GM12878 (cell line): ENCODE data around the gene SPTBN1. TPM values are rescaled to one million over a fixed set of nuclear protein-coding genes. Genes with fewer than 3 reads are reported as not detected.

Source experiments
- ATAC-seq: fragments of 200-7000 bp; cut with Tn5 transposase; 3 replicates; pipeline ENCODE4 v1.9.1; 2020; ENCODE audit warnings: mild to moderate bottlenecking, moderate library complexity
- BruUV-seq: library from RNA; stranded (reverse); fragments of 400-500 nt; replicated peaks from 2 replicates; lab custom pipeline; 2021; lab: Mats Ljungman, UMichigan
- CTCF ChIA-PET: fragments of 300-600 bp; sonication (Branson Sonifier 250); formaldehyde crosslinking; extraction: SDS; loops from one replicate; lab custom pipeline; 2021; ENCODE audit warnings: inconsistent platforms; lab: Yijun Ruan, JAX
- POLR2A ChIA-PET: fragments of 350-600 bp; formaldehyde crosslinking; extraction: SDS; loops from one replicate; lab custom pipeline; 2021; ENCODE audit warnings: inconsistent platforms; lab: Charles Lee
- RAD21 ChIA-PET: fragments of 300-600 bp; sonication (Branson Sonifier 250); formaldehyde crosslinking; loops from one replicate; lab custom pipeline; 2023; ENCODE audit warnings: antibody characterized with exemption; ENCODE audit not compliant: unreplicated experiment; lab: Charles Lee
- SMC1A ChIA-PET: fragments of 300-600 bp; sonication (Branson Sonifier 250); formaldehyde crosslinking; loops from one replicate; lab custom pipeline; 2023; ENCODE audit not compliant: unreplicated experiment, uncharacterized antibody; lab: Charles Lee
- DNase-seq: peaks from one replicate; pipeline ENCODE4 v3.0.0-alpha.2; 2011; ENCODE audit warnings: low read depth, low spot score
- FAIRE-seq: peaks from 3 replicates; lab custom pipeline; 2011; peaks lifted over from hg19 to GRCh38; lab: Jason Lieb, UNC
- H2AFZ ChIP-seq: 2 replicates; pipeline ENCODE4 v1.6.0; 2011; ENCODE audit warnings: low read depth, low read length, control low read depth; ENCODE audit not compliant: control insufficient read depth
- H3K27ac ChIP-seq: 2 replicates; pipeline ENCODE4 v1.5.1; 2011; ENCODE audit warnings: control low read depth; ENCODE audit not compliant: control insufficient read depth, insufficient read depth
- H3K27me3 ChIP-seq, 2 experiments: replicated peaks in 1 of 2; 2 replicates each; pipeline versions ENCODE4 v1.6.0 to v1.6.1; 2011; ENCODE audit warnings: low read length in 1 of 2; ENCODE audit not compliant: control insufficient read depth in 2 of 2, insufficient read depth in 2 of 2
- H3K36me3 ChIP-seq, 2 experiments: 2 replicates each; pipeline ENCODE4 v1.5.1; 2011; ENCODE audit warnings: low read length in 1 of 2; ENCODE audit not compliant: control insufficient read depth in 2 of 2, insufficient read depth in 2 of 2
- H3K4me1 ChIP-seq: 2 replicates; pipeline ENCODE4 v1.6.1; 2011; ENCODE audit warnings: mild to moderate bottlenecking, low read length, moderate library complexity, mixed read lengths; ENCODE audit not compliant: control insufficient read depth, insufficient read depth
- H3K4me2 ChIP-seq: 2 replicates; pipeline ENCODE4 v1.6.0; 2011; ENCODE audit warnings: control low read depth; ENCODE audit not compliant: control insufficient read depth, insufficient read depth
- H3K4me3 ChIP-seq: fragments of 200-600 bp; sonication (generic); 2 replicates; pipeline ENCODE4 v1.5.1; 2016
- H3K79me2 ChIP-seq: 2 replicates; pipeline ENCODE4 v1.6.0; 2011; ENCODE audit warnings: low read length; ENCODE audit not compliant: control insufficient read depth, insufficient read depth
- H3K9ac ChIP-seq: 2 replicates; pipeline ENCODE4 v1.8.0; 2011; ENCODE audit warnings: low read length, control low read depth, mixed read lengths; ENCODE audit not compliant: control insufficient read depth, insufficient read depth
- H3K9me3 ChIP-seq: replicated peaks from 3 replicates; pipeline ENCODE4 v1.5.1; 2011; ENCODE audit warnings: mild to moderate bottlenecking, low read length; ENCODE audit not compliant: control insufficient read depth, insufficient read depth
- H4K20me1 ChIP-seq: 2 replicates; pipeline ENCODE4 v1.6.0; 2011; ENCODE audit not compliant: control insufficient read depth, insufficient read depth
- ATF7 ChIP-seq: fragments of 450-650 bp; IDR thresholded peaks from 2 replicates; pipeline ENCODE4 v1.6.1; 2016; ENCODE audit warnings: low read depth, mild to moderate bottlenecking
- CREB1 ChIP-seq: IDR thresholded peaks from 2 replicates; pipeline ENCODE4 v1.6.1; 2012; ENCODE audit warnings: low read depth, mild to moderate bottlenecking, inconsistent platforms
- EED ChIP-seq: sonication (generic); IDR thresholded peaks from 2 replicates; pipeline ENCODE4 v1.6.1; 2016; ENCODE audit warnings: antibody characterized with exemption, low read depth
- IKZF2 ChIP-seq, 2 experiments: fragments of 450-650 bp; IDR thresholded peaks; 2 replicates each; pipeline ENCODE4 v1.6.1; 2017; ENCODE audit warnings: mild to moderate bottlenecking in 2 of 2, moderate library complexity in 2 of 2
- LARP7 ChIP-seq: fragments of 450-650 bp; IDR thresholded peaks from 2 replicates; pipeline ENCODE4 v1.6.1; 2017; ENCODE audit warnings: mild to moderate bottlenecking
- NFYA ChIP-seq: IDR thresholded peaks from 2 replicates; pipeline ENCODE4 v1.6.1; 2011; ENCODE audit warnings: low read depth, mild to moderate bottlenecking, low read length, improper control_type of control experiment, borderline replicate concordance
- RB1 ChIP-seq: fragments of 450-650 bp; formaldehyde crosslinking; IDR thresholded peaks from 2 replicates; pipeline ENCODE4 v1.6.1; 2017; ENCODE audit warnings: mild to moderate bottlenecking, borderline replicate concordance
- SPI1 ChIP-seq: IDR thresholded peaks from 2 replicates; pipeline ENCODE4 v1.6.1; 2011; ENCODE audit warnings: low read depth, mild to moderate bottlenecking, low read length, moderate library complexity, borderline replicate concordance; ENCODE audit not compliant: insufficient read depth
- SREBF2 ChIP-seq: IDR thresholded peaks from 2 replicates; pipeline ENCODE4 v1.6.1; 2012; ENCODE audit warnings: mild to moderate bottlenecking, low read length
- STAT3 ChIP-seq: IDR thresholded peaks from 2 replicates; pipeline ENCODE4 v1.6.1; 2011; ENCODE audit warnings: low read depth, low read length, improper control_type of control experiment
- TCF7 ChIP-seq: IDR thresholded peaks from 2 replicates; pipeline ENCODE4 v1.6.1; 2014; ENCODE audit warnings: antibody characterized with exemption, borderline replicate concordance
- WGBS: methylation state at CpG from one replicate; pipeline ENCODE4 v1.1.6; 2016; ENCODE audit warnings: low lambda C conversion rate; ENCODE audit not compliant: insufficient replicate concordance, insufficient coverage; ENCODE audit errors: missing lambda C conversion rate; 5-methylcytosine and 5-hydroxymethylcytosine counted together
- in situ Hi-C: fragments of 300-500 bp; cut with MboI; formaldehyde crosslinking; loops from 9 replicates; pipeline ENCODE4 v1.14.3; 2018; ENCODE audit warnings: mixed read lengths
- intact Hi-C: fragments of 100-400 bp; cut with micrococcal nuclease; formaldehyde crosslinking; loops from one replicate; pipeline ENCODE4 v1.14.2; 2022; ENCODE audit not compliant: unreplicated experiment
- polyA plus RNA-seq, 11 experiments: library from polyadenylated mRNA; depleted of rRNA in 4 of 11; unstranded in 6 of 11; stranded (reverse) in 5 of 11; fragments of >200 nt; fragmentation: Nextera tagmentation in 4 of 11; fragmentation: Illumina TruSeq in 1 of 11; extraction: Ambion mirVana in 4 of 11; extraction: Trizol in 1 of 11; gene quantifications; 1 replicate in 1 of 11; 2 replicates in 10 of 11; pipeline versions ENCODE4 v1.2.1 to v1.2.3, GENCODE V29; 2011 to 2016; ENCODE audit warnings: inconsistent platforms in 2 of 11, missing spikeins in 2 of 11, low read depth in 1 of 11
- total RNA-seq, 4 experiments: library from RNA; depleted of rRNA in 3 of 4; stranded (reverse); fragments of >200 nt in 3 of 4; fragmentation: Illumina TruSeq in 1 of 4; extraction: Trizol in 1 of 4; gene quantifications; 2 replicates each; pipeline versions ENCODE4 v1.2.1 to v1.2.3, GENCODE V29; 2013 to 2021
- TF ChIP-seq, protein P1 (sequence below): fragments of 450-650 bp; IDR thresholded peaks from 2 replicates; pipeline ENCODE4 v1.6.1; 2018; ENCODE audit warnings: borderline replicate concordance, mild to moderate bottlenecking; ENCODE audit not compliant: partially characterized antibody

SPTBN1 gene
- total and polyA plus RNA-seq, 10 of the 15 experiments (the other 5 are each of a cell fraction or from before 2014, with no cell fraction given), result 20.6 to 154 (median 76.7) TPM

DNA sequence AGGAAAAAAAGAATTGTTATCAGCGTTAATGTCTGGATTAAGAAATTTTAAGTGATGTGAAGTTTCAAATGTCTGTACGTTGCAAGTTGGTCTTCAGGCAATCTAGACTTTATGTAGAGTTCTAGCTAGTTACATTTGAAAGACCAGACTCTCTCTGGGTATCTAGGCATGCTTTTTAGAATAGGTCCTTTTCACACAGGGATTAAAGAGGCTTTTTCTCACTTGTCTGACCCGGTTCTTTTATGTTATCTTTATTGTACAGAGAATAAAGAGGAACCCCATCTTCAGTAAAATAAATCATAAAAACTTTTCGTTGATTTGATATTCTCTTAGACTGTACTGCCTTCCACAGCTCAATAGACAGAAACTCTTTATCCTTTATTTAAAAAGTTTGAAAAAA lies 258.9 kb downstream of the SPTBN1 start:
- no peak for DNase-seq
- Histone ChIP-seq H3K4me2 (no peak overlapping the region), H3K27ac (no peak overlapping the region), H3K4me1 (no peaks in the 10 kb centered on the region), H3K4me3 (no peak overlapping the region), H3K9me3 (no peaks in the 10 kb centered on the region), H3K27me3 (peaks cover 0 to 6% of the 10 kb centered on the region in 2 experiments), H3K9ac (no peak overlapping the region), H2AFZ (no peak overlapping the region), H4K20me1 (no peaks in the 10 kb centered on the region), H3K36me3 (no peaks in the 10 kb centered on the region), H3K79me2 (no peaks in the 10 kb centered on the region)
- POLR2A ChIA-PET, result no interaction called here
- intact Hi-C loops (no loop called here), in situ Hi-C loops (loop anchor here (25.0 kb wide), 1 partner anchor 603 kb away; the partner anchor contains the start of gene ACYP2)
- WGBS, result 27% methylated on average over 4 of the region's 4 CpGs
- no TSS peak for BruUV-seq
- SMC1A ChIA-PET, result interaction anchor here (1.1 to 2.0 kb wide), 3 partner anchors 12 to 49 kb away, joined by 3 to 6 read pairs (median 3); no protein-coding TSS in a partner anchor
- CTCF ChIA-PET, result interaction anchor here (0.8 to 4.0 kb wide), 3 partner anchors 9 to 460 kb away, joined by 3 to 26 read pairs (median 5); no protein-coding TSS in a partner anchor
- FAIRE-seq, result no peak
- RAD21 ChIA-PET, result interaction anchor here (0.9 kb wide), 1 partner anchor 36 kb away, joined by 3 read pairs; no protein-coding TSS in a partner anchor
- no peak for ATAC-seq
- TF ChIP-seq SREBF2 (no peak), ATF7 (no peak), IKZF2 (IDR thresholded peaks at IDR 0.05) (no peak), LARP7 (no peak), EED (no peak), STAT3 (no peak), CREB1 (no peak), TCF7 (no peak), RB1 (no peak), SPI1 (no peak), NFYA (no peak)
- TF ChIP-seq, protein P1, sequence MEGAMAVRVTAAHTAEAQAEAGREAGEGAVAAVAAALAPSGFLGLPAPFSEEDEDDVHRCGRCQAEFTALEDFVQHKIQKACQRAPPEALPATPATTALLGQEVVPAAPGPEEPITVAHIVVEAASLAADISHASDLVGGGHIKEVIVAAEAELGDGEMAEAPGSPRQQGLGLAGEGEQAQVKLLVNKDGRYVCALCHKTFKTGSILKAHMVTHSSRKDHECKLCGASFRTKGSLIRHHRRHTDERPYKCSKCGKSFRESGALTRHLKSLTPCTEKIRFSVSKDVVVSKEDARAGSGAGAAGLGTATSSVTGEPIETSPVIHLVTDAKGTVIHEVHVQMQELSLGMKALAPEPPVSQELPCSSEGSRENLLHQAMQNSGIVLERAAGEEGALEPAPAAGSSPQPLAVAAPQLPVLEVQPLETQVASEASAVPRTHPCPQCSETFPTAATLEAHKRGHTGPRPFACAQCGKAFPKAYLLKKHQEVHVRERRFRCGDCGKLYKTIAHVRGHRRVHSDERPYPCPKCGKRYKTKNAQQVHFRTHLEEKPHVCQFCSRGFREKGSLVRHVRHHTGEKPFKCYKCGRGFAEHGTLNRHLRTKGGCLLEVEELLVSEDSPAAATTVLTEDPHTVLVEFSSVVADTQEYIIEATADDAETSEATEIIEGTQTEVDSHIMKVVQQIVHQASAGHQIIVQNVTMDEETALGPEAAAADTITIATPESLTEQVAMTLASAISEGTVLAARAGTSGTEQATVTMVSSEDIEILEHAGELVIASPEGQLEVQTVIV, result no peak
